Fibroblast of lung (primary cell): ENCODE results near the gene ZDHHC12.

Source experiments
- CTCF ChIP-seq, 2 donors: IDR thresholded peaks in 1 of 2; conservative IDR thresholded peaks in 1 of 2; 1 replicate in 1 of 2; 2 replicates in 1 of 2; pipeline ENCODE4 v1.5.1; 2011 to 2012; ENCODE audit warnings: low read length in 2 of 2, control low read depth in 1 of 2, inconsistent platforms in 1 of 2, low read depth in 1 of 2, mild to moderate bottlenecking in 1 of 2
- EZH2 ChIP-seq: IDR thresholded peaks from 2 replicates; pipeline ENCODE4 v1.5.1; 2012; ENCODE audit warnings: low read length, control low read depth, mild to moderate bottlenecking; ENCODE audit errors: missing control alignments

GRCh38 chr9:128753627-128754026 lies 29.7 kb upstream of the ZDHHC12 start:
- no peak for TF ChIP-seq CTCF (conservative IDR thresholded peaks at IDR 0.05 in 1 of 2, IDR thresholded peaks at IDR 0.05 in 1 of 2; ENCODE audit: low read depth in 1 of 2, low read length in 2 of 2)
- TF ChIP-seq EZH2: no peak
